K562 (cell line): ENCODE measurements around the gene LOXL4. TPM values are rescaled to one million over a fixed set of nuclear protein-coding genes. Genes with fewer than 3 reads are reported as not detected.

Experiments used
- ATAC-seq: fragments of 200-7000 bp; cut with Tn5 transposase; 3 replicates; pipeline ENCODE4 v1.9.1; 2020; ENCODE audit warnings: moderate library complexity
- BruUV-seq: library from RNA; stranded (reverse); fragments of 400-500 nt; replicated peaks from 2 replicates; lab custom pipeline; 2021; lab: Mats Ljungman, UMichigan
- CTCF ChIA-PET: fragments of 300-600 bp; formaldehyde crosslinking; extraction: SDS; loops from one replicate; lab custom pipeline; 2021; ENCODE audit warnings: low intra/inter-chr PET ratio; lab: Yijun Ruan, JAX
- POLR2A ChIA-PET: fragments of 300-600, 350-650 bp; sonication (Branson Sonifier 250); formaldehyde crosslinking; extraction: SDS; loops from one replicate; lab custom pipeline; 2021; ENCODE audit warnings: antibody characterized with exemption, inconsistent platforms; lab: Yijun Ruan, JAX
- DNase-seq, 4 experiments: peaks; one replicate each; pipeline versions ENCODE4 v3.0.0 to v3.0.0-alpha.2; 2011 to 2018; ENCODE audit warnings: low spot score in 3 of 4, mixed read lengths in 3 of 4; ENCODE audit errors: extremely low read depth in 1 of 4
- FAIRE-seq: peaks from 2 replicates; lab custom pipeline; 2011; peaks lifted over from hg19 to GRCh38; lab: Jason Lieb, UNC
- H2AFZ ChIP-seq: 2 replicates; pipeline ENCODE4 v1.6.0; 2011; ENCODE audit warnings: low read depth, low read length, control low read depth, inconsistent platforms
- H3K27ac ChIP-seq: fragments of 200-600 bp; 3 replicates; pipeline ENCODE4 v1.8.0; 2011; ENCODE audit warnings: low read depth, mild to moderate bottlenecking, control low read depth, inconsistent platforms, low read length, moderate library complexity, mixed read lengths; ENCODE audit errors: extremely low read depth
- H3K27me3 ChIP-seq, 2 experiments: fragments of 300-600 bp in 1 of 2; 2 replicates in 1 of 2; 3 replicates in 1 of 2; pipeline versions ENCODE4 v1.6.0 to v1.8.0; 2011; ENCODE audit warnings: inconsistent platforms in 2 of 2, low read length in 2 of 2, mild to moderate bottlenecking in 1 of 2, mixed read lengths in 1 of 2, moderate library complexity in 1 of 2; ENCODE audit not compliant: control insufficient read depth in 2 of 2, insufficient read depth in 2 of 2
- H3K36me3 ChIP-seq: fragments of 300-600 bp; 3 replicates; pipeline ENCODE4 v1.8.0; 2011; ENCODE audit warnings: mild to moderate bottlenecking, low read length, inconsistent platforms; ENCODE audit not compliant: control insufficient read depth, insufficient read depth
- H3K4me1 ChIP-seq, 2 experiments: fragments of 200-600 bp in 1 of 2; replicated peaks in 1 of 2; 2 replicates in 1 of 2; 3 replicates in 1 of 2; pipeline versions ENCODE4 v1.5.1 to v1.8.0; 2011; ENCODE audit warnings: inconsistent platforms in 2 of 2, low read length in 2 of 2, mild to moderate bottlenecking in 1 of 2, mixed read lengths in 1 of 2, moderate library complexity in 1 of 2; ENCODE audit not compliant: control insufficient read depth in 2 of 2, insufficient read depth in 2 of 2
- H3K4me2 ChIP-seq: 2 replicates; pipeline ENCODE4 v1.6.1; 2011; ENCODE audit warnings: low read length, control low read depth, inconsistent platforms, mixed read lengths; ENCODE audit not compliant: insufficient read depth
- H3K4me3 ChIP-seq: fragments of 200-600 bp; sonication (generic), shearing (Covaris generic); 2 replicates; pipeline ENCODE4 v1.5.1; 2016; ENCODE audit warnings: control low read depth, inconsistent platforms
- H3K79me2 ChIP-seq: fragments of 200-600 bp; 3 replicates; pipeline ENCODE4 v1.8.0; 2011; ENCODE audit warnings: low read length, inconsistent platforms; ENCODE audit not compliant: control insufficient read depth, insufficient read depth
- H3K9ac ChIP-seq, 2 experiments: 2 replicates each; pipeline versions ENCODE4 v1.6.0 to v1.6.1; 2011; ENCODE audit warnings: low read depth in 2 of 2, low read length in 2 of 2, control low read depth in 1 of 2, inconsistent platforms in 1 of 2, mild to moderate bottlenecking in 1 of 2, mixed read lengths in 1 of 2; ENCODE audit not compliant: insufficient read depth in 1 of 2
- H3K9me1 ChIP-seq: one replicate; pipeline ENCODE4 v1.6.0; 2011; ENCODE audit warnings: inconsistent platforms, mild to moderate bottlenecking, low read length, moderate library complexity; ENCODE audit not compliant: control insufficient read depth, insufficient read depth
- H3K9me3 ChIP-seq: replicated peaks from 2 replicates; pipeline ENCODE4 v1.5.1; 2011; ENCODE audit warnings: low read depth, low read length, inconsistent platforms; ENCODE audit not compliant: control insufficient read depth, insufficient read depth
- H4K20me1 ChIP-seq: replicated peaks from 2 replicates; pipeline ENCODE4 v1.6.1; 2011; ENCODE audit warnings: low read length, inconsistent platforms, mixed read lengths; ENCODE audit not compliant: control insufficient read depth, insufficient read depth
- ATF2 ChIP-seq: sonication (generic); formaldehyde crosslinking; IDR thresholded peaks from 2 replicates; pipeline ENCODE4 v1.8.1; 2022; ENCODE audit warnings: missing genetic modification reagents
- CBX3 ChIP-seq, 2 experiments: IDR thresholded peaks; 1 replicate in 1 of 2; 2 replicates in 1 of 2; pipeline ENCODE4 v1.6.1; 2012; ENCODE audit warnings: inconsistent platforms in 2 of 2, low read length in 2 of 2, borderline replicate concordance in 1 of 2, control low read depth in 1 of 2
- CBX8 ChIP-seq: fragments of 200-600 bp; sonication (generic); IDR thresholded peaks from 2 replicates; pipeline ENCODE4 v1.6.1; 2012; ENCODE audit warnings: borderline replicate concordance, mixed run types, low read depth, mild to moderate bottlenecking, moderate library complexity, mixed read lengths, low read length, control low read depth, inconsistent platforms; ENCODE audit not compliant: poor library complexity, severe bottlenecking; ENCODE audit errors: extremely low read depth
- CCAR2 ChIP-seq: fragments of 200-400 bp; formaldehyde crosslinking; IDR thresholded peaks from 2 replicates; pipeline ENCODE4 v1.6.1; 2017; ENCODE audit warnings: mild to moderate bottlenecking, low read depth, low read length
- CREBBP ChIP-seq: IDR thresholded peaks from one replicate; pipeline ENCODE4 v1.6.1; 2012; ENCODE audit warnings: low read depth, mild to moderate bottlenecking, control low read depth, inconsistent platforms, low read length
- GTF3C2 ChIP-seq: IDR thresholded peaks from 3 replicates; pipeline ENCODE4 v1.6.1; 2011; ENCODE audit warnings: borderline replicate concordance, mild to moderate bottlenecking, moderate library complexity; ENCODE audit not compliant: insufficient read length; ENCODE audit errors: extremely low read depth
- HDAC3 ChIP-seq: fragments of 450-650 bp; IDR thresholded peaks from 2 replicates; pipeline ENCODE4 v1.6.1; 2018; ENCODE audit warnings: borderline replicate concordance, mild to moderate bottlenecking, moderate library complexity; ENCODE audit not compliant: partially characterized antibody
- NELFE ChIP-seq: IDR thresholded peaks from 2 replicates; pipeline ENCODE4 v1.6.1; 2011; ENCODE audit warnings: mild to moderate bottlenecking; ENCODE audit not compliant: insufficient read depth, insufficient read length
- NRF1 ChIP-seq, 2 experiments: fragments of 450-650 bp; IDR thresholded peaks in 1 of 2; conservative IDR thresholded peaks in 1 of 2; 2 replicates each; pipeline ENCODE4 v1.6.1; 2014; ENCODE audit warnings: mild to moderate bottlenecking in 2 of 2
- PPARD ChIP-seq: fragments of 250-450 bp; sonication (Bioruptor Pico); IDR thresholded peaks from 2 replicates; pipeline ENCODE4 v1.8.0; 2022; ENCODE audit warnings: inconsistent platforms, mild to moderate bottlenecking, moderate library complexity
- PTBP1 ChIP-seq: fragments of 200-400 bp; formaldehyde crosslinking; IDR thresholded peaks from 2 replicates; pipeline ENCODE4 v1.6.1; 2017; ENCODE audit warnings: low read depth, low read length
- YBX1 ChIP-seq: fragments of 450-650 bp; IDR thresholded peaks from 2 replicates; pipeline ENCODE4 v1.7.1; 2016; ENCODE audit warnings: mild to moderate bottlenecking
- ZKSCAN1 ChIP-seq: fragments of 150-350 bp; IDR thresholded peaks from 2 replicates; pipeline ENCODE4 v1.6.1; 2016; ENCODE audit warnings: low read depth, low read length
- ZNF140 ChIP-seq: fragments of 250-450 bp; sonication (Bioruptor Pico); IDR thresholded peaks from 2 replicates; pipeline ENCODE4 v1.8.0; 2021; ENCODE audit warnings: moderate library complexity, mild to moderate bottlenecking, inconsistent platforms
- ZNF174 ChIP-seq: fragments of 250-450 bp; sonication (Bioruptor Pico); IDR thresholded peaks from 2 replicates; pipeline ENCODE4 v1.4.0; 2020; ENCODE audit warnings: mild to moderate bottlenecking
- ZNF347 ChIP-seq: fragments of 450-650 bp; formaldehyde crosslinking; IDR thresholded peaks from 2 replicates; pipeline ENCODE4 v1.4.0; 2020; ENCODE audit warnings: low read depth, mild to moderate bottlenecking, moderate library complexity
- ZNF436 ChIP-seq: fragments of 250-450, 450-650 bp; sonication (Bioruptor Pico); formaldehyde crosslinking; IDR thresholded peaks from 2 replicates; pipeline ENCODE4 v1.7.0; 2020; ENCODE audit warnings: mild to moderate bottlenecking
- WGBS: fragments of 100-300 bp; shearing (Covaris generic); methylation state at CpG from one replicate; pipeline ENCODE4 v1.1.6; 2016; ENCODE audit warnings: low coverage, mixed read lengths; ENCODE audit not compliant: insufficient coverage; ENCODE audit errors: missing lambda C conversion rate; 5-methylcytosine and 5-hydroxymethylcytosine counted together
- in situ Hi-C: fragments of 300-500 bp; cut with MboI; formaldehyde crosslinking; loops from 4 replicates; pipeline ENCODE4 v1.15.0; 2018; ENCODE audit warnings: inconsistent platforms, mixed read lengths
- intact Hi-C: fragments of 100-400 bp; cut with micrococcal nuclease; formaldehyde crosslinking; loops from 2 replicates; pipeline ENCODE4 v1.14.2; 2022
- polyA plus RNA-seq, 8 experiments: library from polyadenylated mRNA; depleted of rRNA in 4 of 8; stranded (reverse) in 5 of 8; unstranded in 3 of 8; fragments of >200 nt; fragmentation: Nextera tagmentation in 2 of 8; fragmentation: Illumina TruSeq in 1 of 8; extraction: Ambion mirVana in 2 of 8; extraction: Trizol in 1 of 8; gene quantifications; 2 replicates each; pipeline versions ENCODE4 v1.2.1 to v1.2.3, GENCODE V29; 2011 to 2014; ENCODE audit warnings: inconsistent platforms in 1 of 8, missing spikeins in 1 of 8
- total RNA-seq, 7 experiments: library from RNA; depleted of rRNA in 6 of 7; stranded (reverse); fragments of >200 nt in 6 of 7; fragmentation: Illumina TruSeq in 2 of 7; extraction: Trizol in 2 of 7; gene quantifications; 2 replicates each; pipeline versions ENCODE4 v1.2.1 to v1.2.3, GENCODE V29; 2011 to 2021; ENCODE audit warnings: low replicate concordance in 1 of 7

Gene LOXL4
- total and polyA plus RNA-seq, 9 of the 15 experiments (the other 6 are each of a cell fraction or from before 2014, with no cell fraction given), result 0.03 to 0.35 (median 0.05) TPM; not detected in 3

DNA sequence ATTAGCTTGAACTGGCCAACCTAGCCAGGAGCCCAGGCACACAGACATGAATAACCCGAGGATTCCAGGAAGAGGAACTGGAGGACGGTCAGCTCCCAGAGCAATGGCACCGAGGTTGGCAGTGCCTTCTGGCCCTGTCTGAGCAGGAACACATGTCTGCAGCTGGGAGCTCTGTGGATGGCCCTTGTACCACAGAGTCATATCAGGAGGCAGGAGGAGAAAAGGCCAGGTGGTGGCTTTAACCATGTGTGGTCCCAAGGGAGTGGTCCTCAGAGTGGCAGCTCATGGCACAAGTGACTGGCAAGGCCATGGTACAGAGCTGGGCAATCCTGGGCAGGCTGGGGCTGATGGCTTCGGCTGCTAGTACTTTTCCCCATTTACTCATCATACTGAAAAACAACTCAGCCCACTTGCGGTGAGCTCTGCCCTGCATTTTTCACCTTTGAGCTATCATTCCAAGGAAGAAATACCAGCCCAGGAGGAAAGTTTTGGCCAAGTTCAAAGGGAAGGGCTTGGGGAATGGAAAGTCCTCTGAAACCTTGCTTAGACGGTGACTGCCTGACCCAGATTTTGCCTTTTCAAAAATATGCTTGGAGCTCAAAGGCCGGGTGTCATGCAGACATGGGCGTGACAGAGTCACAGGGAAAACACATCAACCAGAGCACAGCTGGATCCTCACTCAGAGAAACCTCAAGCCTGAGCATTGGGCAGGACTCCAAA, 25.7 kb upstream of the LOXL4 start:
- H3K9me1 ChIP-seq, result no peaks in the 10 kb centered on the region
- no peaks in the 10 kb centered on the region for H3K4me1 ChIP-seq
- intact Hi-C loops (no loop called here), in situ Hi-C loops (no loop called here)
- POLR2A ChIA-PET, result interaction anchor here (0.5 kb wide), 1 partner anchor 22 kb away, joined by 3 read pairs; no protein-coding TSS in a partner anchor
- H4K20me1 ChIP-seq, result no peaks in the 10 kb centered on the region
- H3K79me2 ChIP-seq, result no peaks in the 10 kb centered on the region
- DNase-seq (no peak), FAIRE-seq (no peak), ATAC-seq (no peak)
- 1% methylated on average over 8 of the region's 8 CpGs for WGBS
- no TSS peak for BruUV-seq
- H3K9me3 ChIP-seq, result no peaks in the 10 kb centered on the region
- H3K27me3 ChIP-seq, result peaks cover 5 to 44% of the 10 kb centered on the region in 2 experiments; a peak in 3 of 5 replicates
- H3K36me3 ChIP-seq, result no peaks in the 10 kb centered on the region
- no peak for TF ChIP-seq CBX8
- TF ChIP-seq ZNF436 (CRISPR knock-in tag), result no peak
- TF ChIP-seq YBX1, result no peak
- TF ChIP-seq CREBBP, result no peak
- TF ChIP-seq PPARD, result no peak
- TF ChIP-seq HDAC3, result no peak
- TF ChIP-seq ZNF140 (CRISPR knock-in tag), result no peak
- no peak for TF ChIP-seq CBX3 (IDR thresholded peaks at IDR 0.05; ENCODE audit: borderline replicate concordance in 1 of 2, low read length in 2 of 2)
- no peak for TF ChIP-seq GTF3C2
- TF ChIP-seq PTBP1, result no peak
- TF ChIP-seq ATF2 (CRISPR knock-in tag), result no peak
- no peak for TF ChIP-seq NRF1 (conservative IDR thresholded peaks at IDR 0.05 in 1 of 2, IDR thresholded peaks at IDR 0.05 in 1 of 2)
- no peak for TF ChIP-seq ZNF347
- no peak for TF ChIP-seq CCAR2
- no peak for TF ChIP-seq ZKSCAN1
- TF ChIP-seq ZNF174 (CRISPR knock-in tag), result no peak
- TF ChIP-seq NELFE, result no peak
- H3K27ac ChIP-seq, result no peak overlapping the region
- CTCF ChIA-PET, result no interaction called here
- H3K4me2 ChIP-seq, result no peak overlapping the region
- no peak overlapping the region for H3K9ac ChIP-seq
- no peak overlapping the region for H3K4me3 ChIP-seq
- no peak overlapping the region for H2AFZ ChIP-seq
